ENCODE measurements around the gene AKR1C8.

DNA sequence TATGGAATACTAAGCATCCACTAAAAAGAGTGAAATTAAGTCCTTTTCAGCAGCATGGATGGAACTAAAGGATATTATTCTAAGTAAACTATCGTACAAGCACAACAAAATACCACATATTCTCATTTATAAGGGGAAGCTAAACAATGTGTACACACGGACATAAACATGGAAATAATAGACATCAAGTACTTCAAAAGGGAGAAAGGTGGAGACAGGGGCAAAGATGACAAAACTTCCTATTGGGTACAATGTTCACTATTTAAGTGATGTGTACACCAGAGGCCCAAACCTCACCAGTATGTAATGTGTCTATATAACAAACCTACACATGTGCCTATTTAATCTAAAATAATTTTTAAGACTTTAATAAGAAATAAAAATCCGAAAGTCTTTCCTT is 9.5 kb upstream of the AKR1C8 start:
- TF ChIP-seq, protein P1, sequence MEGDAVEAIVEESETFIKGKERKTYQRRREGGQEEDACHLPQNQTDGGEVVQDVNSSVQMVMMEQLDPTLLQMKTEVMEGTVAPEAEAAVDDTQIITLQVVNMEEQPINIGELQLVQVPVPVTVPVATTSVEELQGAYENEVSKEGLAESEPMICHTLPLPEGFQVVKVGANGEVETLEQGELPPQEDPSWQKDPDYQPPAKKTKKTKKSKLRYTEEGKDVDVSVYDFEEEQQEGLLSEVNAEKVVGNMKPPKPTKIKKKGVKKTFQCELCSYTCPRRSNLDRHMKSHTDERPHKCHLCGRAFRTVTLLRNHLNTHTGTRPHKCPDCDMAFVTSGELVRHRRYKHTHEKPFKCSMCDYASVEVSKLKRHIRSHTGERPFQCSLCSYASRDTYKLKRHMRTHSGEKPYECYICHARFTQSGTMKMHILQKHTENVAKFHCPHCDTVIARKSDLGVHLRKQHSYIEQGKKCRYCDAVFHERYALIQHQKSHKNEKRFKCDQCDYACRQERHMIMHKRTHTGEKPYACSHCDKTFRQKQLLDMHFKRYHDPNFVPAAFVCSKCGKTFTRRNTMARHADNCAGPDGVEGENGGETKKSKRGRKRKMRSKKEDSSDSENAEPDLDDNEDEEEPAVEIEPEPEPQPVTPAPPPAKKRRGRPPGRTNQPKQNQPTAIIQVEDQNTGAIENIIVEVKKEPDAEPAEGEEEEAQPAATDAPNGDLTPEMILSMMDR (IDR thresholded peaks at IDR 0.05; ENCODE audit: borderline replicate concordance, extremely low read depth, low read length, poor library complexity, severe bottlenecking) = no peak
- TF ChIP-seq EZH2 (IDR thresholded peaks at IDR 0.05; ENCODE audit: borderline replicate concordance, low read depth, low read length, severe bottlenecking) = no peak

All from DND-41 (cell line).